Stimulated activated CD8-positive, alpha-beta memory T cell treated with anti-CD3 and anti-CD28 coated beads, Interleukin-12 subunit alpha, Interleukin-12 subunit beta, amount 100 ng/mL, for 4 hours (primary cell): ENCODE measurements around the gene CDA.

Source experiments
- DNase-seq: peaks from one replicate; pipeline ENCODE4 v3.0.0-alpha.2; 2020; ENCODE audit warnings: low read depth

Gene CDA

GRCh38 chr1:20588634-20589225 lies at the start of gene CDA:
Gene CDA (plus strand): TSS chr1:20589097. CDS start chr1:20589130, 33 bp downstream.
- DNase-seq = no peak

GRCh38 chr1:20540281-20540680 lies 48.6 kb upstream of the CDA start:
- no peak for DNase-seq

- no peak for DNase-seq
Observed at GRCh38 chr1:20546637-20547036, 42.3 kb upstream of the CDA start.

GRCh38 chr1:20551161-20551560 lies 37.7 kb upstream of the CDA start:
- no peak for DNase-seq

- DNase-seq = no peak
Observed at GRCh38 chr1:20551945-20552727, 36.8 kb upstream of the CDA start, which contains the start of gene FAM43B. Gene FAM43B (plus strand): TSS chr1:20552573. CDS start chr1:20552974, 401 bp downstream.

- no peak for DNase-seq
Observed at GRCh38 chr1:20552728-20553445, 36.0 kb upstream of the CDA start.

GRCh38 chr1:20555025-20555757 lies 33.7 kb upstream of the CDA start:
- no peak for DNase-seq

GRCh38 chr1:20555758-20556120 lies 33.2 kb upstream of the CDA start:
- no peak for DNase-seq

GRCh38 chr1:20558191-20558590 lies 30.7 kb upstream of the CDA start:
- DNase-seq = no peak

GRCh38 chr1:20560966-20561365 lies 27.9 kb upstream of the CDA start:
- no peak for DNase-seq

- DNase-seq = no peak
Observed at GRCh38 chr1:20565234-20565633, 23.7 kb upstream of the CDA start.

- DNase-seq = no peak
Observed at GRCh38 chr1:20569523-20570098, 19.3 kb upstream of the CDA start.

- DNase-seq = no peak
Observed at GRCh38 chr1:20571427-20571826, 17.5 kb upstream of the CDA start.

- no peak for DNase-seq
Observed at GRCh38 chr1:20573987-20574386, 14.9 kb upstream of the CDA start.

GRCh38 chr1:20574686-20575540 lies 14.0 kb upstream of the CDA start:
- DNase-seq = peak; percentile 27

- DNase-seq = no peak
Observed at GRCh38 chr1:20575541-20576336, 13.2 kb upstream of the CDA start.

- DNase-seq = no peak
Observed at GRCh38 chr1:20578062-20578461, 10.8 kb upstream of the CDA start.

- DNase-seq = no peak
Observed at GRCh38 chr1:20578721-20579395, 10.0 kb upstream of the CDA start.

GRCh38 chr1:20584890-20585289 lies 4.0 kb upstream of the CDA start:
- DNase-seq = no peak
